Heart left ventricle (tissue), 16 donors: ENCODE results near the gene RPS6KA5. TPM values are rescaled to one million over a fixed set of nuclear protein-coding genes. Genes with fewer than 3 reads are reported as not detected.

ENCODE experiments used
- ATAC-seq, 4 donors: fragments of 200-7000 bp; cut with Tn5 transposase; one replicate each; pipeline ENCODE4 v1.9.1; 2020 to 2022; ENCODE audit warnings: moderate library complexity in 4 of 4, mild to moderate bottlenecking in 3 of 4, moderate number of reproducible peaks in 1 of 4
- DNase-seq, 5 donors: peaks; one replicate each; pipeline ENCODE4 v3.0.0-alpha.2; 2020
- H3K27ac ChIP-seq, 12 donors: fragments of 200-600 bp; sonication (generic) in 4 of 12; one replicate each; pipeline versions ENCODE4 v1.5.0 to v1.8.0; 2016 to 2022; ENCODE audit warnings: mild to moderate bottlenecking in 2 of 12
- H3K27me3 ChIP-seq, 9 donors: fragments of 200-600 bp; sonication (generic) in 2 of 9; one replicate each; pipeline versions ENCODE4 v1.5.1 to v1.8.0; 2016 to 2022; ENCODE audit warnings: mild to moderate bottlenecking in 3 of 9
- H3K36me3 ChIP-seq, 9 donors: fragments of 200-600 bp; sonication (generic) in 2 of 9; one replicate each; pipeline versions ENCODE4 v1.5.0 to v1.8.0; 2018 to 2022; ENCODE audit warnings: mild to moderate bottlenecking in 2 of 9
- H3K4me1 ChIP-seq, 12 donors: fragments of 200-600 bp; sonication (generic) in 4 of 12; one replicate each; pipeline versions ENCODE4 v1.5.0 to v1.8.0; 2016 to 2022; ENCODE audit warnings: mild to moderate bottlenecking in 3 of 12
- H3K4me3 ChIP-seq, 12 donors: fragments of 200-600 bp; sonication (generic) in 4 of 12; one replicate each; pipeline versions ENCODE4 v1.5.0 to v1.8.0; 2017 to 2022; ENCODE audit warnings: mild to moderate bottlenecking in 9 of 12, moderate library complexity in 4 of 12
- H3K9me3 ChIP-seq, 12 donors: fragments of 200-600 bp; sonication (generic) in 4 of 12; one replicate each; pipeline versions ENCODE4 v1.5.0 to v1.8.0; 2016 to 2022; ENCODE audit warnings: mild to moderate bottlenecking in 1 of 12
- CTCF ChIP-seq, 12 donors: fragments of 200-600 bp; sonication (generic) in 4 of 12; IDR thresholded peaks; one replicate each; pipeline versions ENCODE4 v1.5.0 to v1.8.0; 2018 to 2022; ENCODE audit warnings: antibody characterized with exemption in 12 of 12, mild to moderate bottlenecking in 5 of 12
- POLR2A ChIP-seq, 2 donors: fragments of 450-650 bp; IDR thresholded peaks; one replicate each; pipeline ENCODE4 v1.6.1; 2017; ENCODE audit warnings: antibody characterized with exemption in 2 of 2, mild to moderate bottlenecking in 2 of 2, moderate library complexity in 2 of 2
- WGBS, 4 donors: extraction: QIAGEN DNeasy Blood & Tissue Kit in 2 of 4; methylation state at CpG; one replicate each; pipeline versions ENCODE4 v1.1.5 to v1.1.7; 2013 to 2018; 5-methylcytosine and 5-hydroxymethylcytosine counted together
- intact Hi-C, 10 donors: fragments of 100-400 bp; cut with DNase I; formaldehyde crosslinking; loops; one replicate each; pipeline versions ENCODE4 v1.11.1 to v1.14.2; 2022
- polyA plus RNA-seq, 2 donors: library from polyadenylated mRNA; stranded (reverse); fragments of 200-250 nt; gene quantifications; one replicate each; pipeline ENCODE4 v1.2.3, GENCODE V29; 2013
- total RNA-seq, 9 donors: library from RNA; depleted of rRNA in 2 of 9; stranded (reverse); fragments of >200 nt in 2 of 9; fragmentation: NEBNext Ultra II Directional in 3 of 9; extraction: Animal tissue kit (Norgen Biotek cat#: 25700) in 3 of 9; gene quantifications; one replicate each; pipeline versions ENCODE4 v1.1.0 to v1.2.4, GENCODE V29; 2016 to 2023
- donor health status: ischemic (EF 13 %, LVEDD 7.1; RV severe dilation, severe dysfunction).
- donor health status: healthy with polysubstance abuse.
- donor health status: DM: no; HTN: yes; CAD: no.
- donor health status: DM: no; HTN: no; CAD: no.
- donor health status: ischemic (EF 25% LVEDD 6.9; RV normal size, moderate dysfunction).
- donor health status: ischemic (EF 25% LVEDD 5.7; RV mildly dilated, moderate dysfunction).
- donor health status: healthy.
- donor health status: DM: yes; HTN: yes; CAD: no.
- donor health status: ischemic (EF 35%, LVEDD 5.7; RV mildly dilated, moderate dysfunction).
- donor health status: nonischemic (EF 11% LVEDD 7.7; RV severe dilation, severe dysfunction).
- donor health status: DM: yes; HTN: yes; CAD: no.
- donor health status: PGD.
- donor health status: ischemic (EF 29% LVEDD 5.4; RV normal size, mild dysfunction).
- donor health status: nonischemic (EF 23%, LVEDD 6.1; RV moderate dilation, normal function).

The RPS6KA5 gene
- total and polyA plus RNA-seq, 11 donors, result 0.72 to 13.3 (median 8.5) TPM

- TF ChIP-seq CTCF (IDR thresholded peaks at IDR 0.05) (no peak), POLR2A (IDR thresholded peaks at IDR 0.05) (no peak)
- Histone ChIP-seq H3K4me1 (peaks cover 0 to 5% (median 0%) of the 10 kb centered on the region in 12 donors), H3K27ac (no peak overlapping the region), H3K9me3 (no peaks in the 10 kb centered on the region), H3K36me3 (no peaks in the 10 kb centered on the region), H3K4me3 (no peak overlapping the region), H3K27me3 (no peaks in the 10 kb centered on the region)
- WGBS, 4 donors, result 88 to 100% (median 98%) methylated on average over 1 of the region's 1 CpG
- intact Hi-C loops, result loop anchor here in 2 of 10 donors (10.0 kb wide), 2 partner anchors 134 to 144 kb away; no protein-coding TSS in a partner anchor
- ATAC-seq (no peak), DNase-seq (no peak)
Observed at GRCh38 chr14:91048676-91049075, 11.8 kb downstream of the RPS6KA5 start.

GRCh38 chr14:91048265-91048664 lies 12.2 kb downstream of the RPS6KA5 start:
- H3K4me1 ChIP-seq, result peaks cover 0 to 5% (median 0%) of the 10 kb centered on the region in 12 donors
- TF ChIP-seq CTCF (IDR thresholded peaks at IDR 0.05), result no peak
- no peak for TF ChIP-seq POLR2A (IDR thresholded peaks at IDR 0.05)
- H3K27me3 ChIP-seq, result no peaks in the 10 kb centered on the region
- 92 to 97% (median 95%) methylated on average over 2 of the region's 2 CpGs for WGBS, 4 donors
- intact Hi-C loops, result loop anchor here in 2 of 10 donors (10.0 kb wide), 2 partner anchors 133 to 143 kb away; no protein-coding TSS in a partner anchor
- H3K36me3 ChIP-seq, result no peaks in the 10 kb centered on the region
- no peaks in the 10 kb centered on the region for H3K9me3 ChIP-seq
- ATAC-seq (no peak), DNase-seq (no peak)
- no peak overlapping the region for H3K27ac ChIP-seq
- H3K4me3 ChIP-seq, result no peak overlapping the region

GRCh38 chr14:91047174-91047753 lies 13.2 kb downstream of the RPS6KA5 start:
- intact Hi-C loops, result loop anchor here in 2 of 10 donors (10.0 kb wide), 2 partner anchors 132 to 142 kb away; no protein-coding TSS in a partner anchor
- H3K4me1 ChIP-seq, result peaks cover 0 to 5% (median 0%) of the 10 kb centered on the region in 12 donors
- no peaks in the 10 kb centered on the region for H3K27me3 ChIP-seq

More at GRCh38 chr14:91047174-91047753, 13.2 kb downstream of the RPS6KA5 start:
- Histone ChIP-seq H3K9me3 (no peaks in the 10 kb centered on the region), H3K27ac (no peak overlapping the region), H3K4me3 (no peak overlapping the region), H3K36me3 (no peaks in the 10 kb centered on the region)
- ATAC-seq, result no peak
- TF ChIP-seq POLR2A (IDR thresholded peaks at IDR 0.05) (no peak), CTCF (IDR thresholded peaks at IDR 0.05) (no peak)
- WGBS, 4 donors, result 85 to 94% (median 93%) methylated on average over 4 of the region's 4 CpGs
- no peak for DNase-seq
